DND-41 (cell line): ENCODE results near the gene CAPSL.

Experiments used
- ATAC-seq: fragments of 200-7000 bp; cut with Tn5 transposase; 3 replicates; pipeline ENCODE4 v1.9.1; 2021; ENCODE audit warnings: low read depth; ENCODE audit not compliant: insufficient read depth
- DNase-seq: peaks from one replicate; pipeline ENCODE4 v3.0.0-alpha.2; 2020
- H2AFZ ChIP-seq: 2 replicates; pipeline ENCODE4 v1.6.0; 2012; ENCODE audit warnings: low read depth, low read length
- H3K27ac ChIP-seq: 2 replicates; pipeline ENCODE4 v1.5.1; 2012; ENCODE audit warnings: low read length, inconsistent platforms
- H3K27me3 ChIP-seq: fragments of 200-600 bp; sonication (generic); 2 replicates; pipeline ENCODE4 v1.6.0; 2012; ENCODE audit warnings: low read length, mild to moderate bottlenecking, inconsistent platforms; ENCODE audit not compliant: insufficient read depth, poor library complexity
- H3K36me3 ChIP-seq: 2 replicates; pipeline ENCODE4 v1.5.1; 2012; ENCODE audit warnings: low read length, inconsistent platforms; ENCODE audit not compliant: insufficient read depth
- H3K4me1 ChIP-seq: 2 replicates; pipeline ENCODE4 v1.5.1; 2012; ENCODE audit warnings: mild to moderate bottlenecking, low read length; ENCODE audit not compliant: insufficient read depth
- H3K4me2 ChIP-seq: 2 replicates; pipeline ENCODE4 v1.6.0; 2012; ENCODE audit warnings: mild to moderate bottlenecking, moderate library complexity, low read length, inconsistent platforms; ENCODE audit not compliant: insufficient read depth
- H3K4me3 ChIP-seq, 2 experiments: fragments of 200-600 bp in 1 of 2; shearing (Covaris generic) in 1 of 2; 2 replicates each; pipeline ENCODE4 v1.5.1; 2012 to 2016; ENCODE audit warnings: inconsistent platforms in 2 of 2, low read length in 2 of 2, mild to moderate bottlenecking in 2 of 2, low read depth in 1 of 2, moderate library complexity in 1 of 2
- H3K79me2 ChIP-seq: 2 replicates; pipeline ENCODE4 v1.6.0; 2012; ENCODE audit warnings: low read length, inconsistent platforms; ENCODE audit not compliant: insufficient read depth
- H3K9ac ChIP-seq: 2 replicates; pipeline ENCODE4 v1.6.0; 2012; ENCODE audit warnings: low read depth, mild to moderate bottlenecking, inconsistent platforms, low read length, moderate library complexity
- H3K9me3 ChIP-seq: 2 replicates; pipeline ENCODE4 v1.5.1; 2012; ENCODE audit warnings: low read length, moderate library complexity, mild to moderate bottlenecking, inconsistent platforms; ENCODE audit not compliant: insufficient read depth, severe bottlenecking
- H4K20me1 ChIP-seq: 2 replicates; pipeline ENCODE4 v1.6.0; 2012; ENCODE audit warnings: low read length; ENCODE audit not compliant: insufficient read depth
- CTCF ChIP-seq: IDR thresholded peaks from 2 replicates; pipeline ENCODE4 v1.5.1; 2012; ENCODE audit warnings: borderline replicate concordance, low read length, moderate library complexity, mild to moderate bottlenecking; ENCODE audit not compliant: poor library complexity, severe bottlenecking; ENCODE audit errors: extremely low read depth
- EZH2 ChIP-seq: IDR thresholded peaks from 3 replicates; pipeline ENCODE4 v1.6.1; 2012; ENCODE audit warnings: borderline replicate concordance, low read depth, mild to moderate bottlenecking, moderate library complexity, low read length, inconsistent platforms; ENCODE audit not compliant: severe bottlenecking

CAPSL gene

GRCh38 chr5:35878079-35878478 lies 60.3 kb downstream of the CAPSL start:
- Histone ChIP-seq H3K79me2 (peaks cover 66% of the 10 kb centered on the region), H3K27ac (peak overlapping the region; percentile 96), H4K20me1 (no peaks in the 10 kb centered on the region), H2AFZ (no peak overlapping the region), H3K27me3 (no peaks in the 10 kb centered on the region), H3K9ac (peak overlapping the region; percentile 69), H3K9me3 (no peaks in the 10 kb centered on the region), H3K4me2 (no peak overlapping the region), H3K4me1 (peaks cover 100% of the 10 kb centered on the region), H3K4me3 (no peak overlapping the region), H3K36me3 (peaks cover 65% of the 10 kb centered on the region)
- ATAC-seq: no peak
- DNase-seq: no peak
- TF ChIP-seq CTCF (no peak), EZH2 (no peak)

- Histone ChIP-seq H4K20me1 (no peaks in the 10 kb centered on the region), H2AFZ (no peak overlapping the region), H3K27me3 (no peaks in the 10 kb centered on the region), H3K4me3 (no peak overlapping the region), H3K4me1 (peaks cover 100% of the 10 kb centered on the region), H3K27ac (peak overlapping the region; percentile 96), H3K9ac (peak overlapping the region; percentile 69), H3K79me2 (peaks cover 70% of the 10 kb centered on the region), H3K9me3 (no peaks in the 10 kb centered on the region), H3K36me3 (peaks cover 69% of the 10 kb centered on the region), H3K4me2 (no peak overlapping the region)
- DNase-seq: peak; percentile 56
- ATAC-seq: peak; percentile 30
- TF ChIP-seq CTCF (no peak), EZH2 (no peak)
Measured at GRCh38 chr5:35877655-35878054, 60.8 kb downstream of the CAPSL start.

- Histone ChIP-seq H2AFZ (no peak overlapping the region), H3K79me2 (peaks cover 75% of the 10 kb centered on the region), H3K9ac (peak overlapping the region; percentile 1; the same call in 1 of the 2 replicates), H3K4me1 (peaks cover 99% of the 10 kb centered on the region), H3K4me3 (no peak overlapping the region), H3K9me3 (no peaks in the 10 kb centered on the region), H3K27ac (peak overlapping the region; percentile 96), H3K4me2 (no peak overlapping the region; the same call in 1 of the 2 replicates), H3K27me3 (no peaks in the 10 kb centered on the region), H3K36me3 (peaks cover 77% of the 10 kb centered on the region), H4K20me1 (no peaks in the 10 kb centered on the region)
- 0 out of 3 replicates have a peak, but pooled peaks have one; percentile 7 for ATAC-seq
- no peak for TF ChIP-seq CTCF
- no peak for TF ChIP-seq EZH2
- no peak for DNase-seq
Measured at GRCh38 chr5:35876922-35877321, 61.5 kb downstream of the CAPSL start.

GRCh38 chr5:35876454-35876853 lies 62.0 kb downstream of the CAPSL start:
- TF ChIP-seq CTCF (no peak), EZH2 (no peak)
- peaks cover 99% of the 10 kb centered on the region for H3K4me1 ChIP-seq
- H3K27ac ChIP-seq: peak overlapping the region; percentile 96
- DNase-seq (no peak), ATAC-seq (no peak)
- no peak overlapping the region for H3K4me3 ChIP-seq
- peaks cover 81% of the 10 kb centered on the region for H3K36me3 ChIP-seq
- H3K4me2 ChIP-seq: 0 out of 2 replicates have a peak overlapping the region, but pooled peaks have one; percentile 30
- H2AFZ ChIP-seq: no peak overlapping the region
- no peaks in the 10 kb centered on the region for H3K27me3 ChIP-seq
- H4K20me1 ChIP-seq: no peaks in the 10 kb centered on the region
- H3K9ac ChIP-seq: peak overlapping the region; percentile 8; the same call in 1 of the 2 replicates
- no peaks in the 10 kb centered on the region for H3K9me3 ChIP-seq
- peaks cover 77% of the 10 kb centered on the region for H3K79me2 ChIP-seq
